Bone marrow (tissue), 2 donors: ENCODE results near the gene CNTNAP2.

Source experiments
- DNase-seq, 2 donors: peaks; one replicate each; lab custom pipeline; 2025; lab: John Stamatoyannopoulos, UW

The CNTNAP2 gene

GRCh38 chr7:147858421-147858820 is 1741.8 kb downstream of the CNTNAP2 start:
- no peak for DNase-seq

GRCh38 chr7:147859033-147859432 is 1742.4 kb downstream of the CNTNAP2 start:
- DNase-seq: no peak

- no peak for DNase-seq
These were observed 1742.9 kb downstream of the CNTNAP2 start for GRCh38 chr7:147859486-147859885.

GRCh38 chr7:147861058-147861716 is 1744.6 kb downstream of the CNTNAP2 start:
- no peak for DNase-seq

- DNase-seq: no peak
These were observed 1745.3 kb downstream of the CNTNAP2 start for GRCh38 chr7:147861945-147862344.

- DNase-seq: no peak
These were observed 1752.9 kb downstream of the CNTNAP2 start for GRCh38 chr7:147869456-147869855.

- no peak for DNase-seq
These were observed 1762.5 kb downstream of the CNTNAP2 start for GRCh38 chr7:147878912-147879661.

GRCh38 chr7:147885869-147886268 is 1769.3 kb downstream of the CNTNAP2 start:
- DNase-seq: no peak

GRCh38 chr7:147894271-147894670 is 1777.7 kb downstream of the CNTNAP2 start:
- DNase-seq: no peak

- DNase-seq: no peak
These were observed 1779.5 kb downstream of the CNTNAP2 start for GRCh38 chr7:147896121-147896520.

- no peak for DNase-seq
These were observed 1787.1 kb downstream of the CNTNAP2 start for GRCh38 chr7:147903536-147904218.

- DNase-seq: no peak
These were observed 1787.6 kb downstream of the CNTNAP2 start for GRCh38 chr7:147904219-147904576.

- no peak for DNase-seq
These were observed 1793.0 kb downstream of the CNTNAP2 start for GRCh38 chr7:147909431-147910148.

- DNase-seq: no peak
These were observed 1794.6 kb downstream of the CNTNAP2 start for GRCh38 chr7:147911201-147911601.

- DNase-seq: no peak
These were observed 1795.7 kb downstream of the CNTNAP2 start for GRCh38 chr7:147912291-147912690.

GRCh38 chr7:147912946-147913638 is 1796.5 kb downstream of the CNTNAP2 start:
- no peak for DNase-seq

GRCh38 chr7:147915781-147916180 is 1799.2 kb downstream of the CNTNAP2 start:
- no peak for DNase-seq

GRCh38 chr7:147916573-147916972 is 1800.0 kb downstream of the CNTNAP2 start:
- DNase-seq: no peak

- DNase-seq: no peak
These were observed 1807.2 kb downstream of the CNTNAP2 start for GRCh38 chr7:147923841-147924240.

GRCh38 chr7:147937428-147937827 is 1820.8 kb downstream of the CNTNAP2 start:
- no peak for DNase-seq

GRCh38 chr7:147941381-147941780 is 1824.8 kb downstream of the CNTNAP2 start:
- DNase-seq: no peak

GRCh38 chr7:147944321-147944720 is 1827.7 kb downstream of the CNTNAP2 start:
- DNase-seq: no peak
